ENCODE results near the gene PROC.

PROC gene

DNA sequence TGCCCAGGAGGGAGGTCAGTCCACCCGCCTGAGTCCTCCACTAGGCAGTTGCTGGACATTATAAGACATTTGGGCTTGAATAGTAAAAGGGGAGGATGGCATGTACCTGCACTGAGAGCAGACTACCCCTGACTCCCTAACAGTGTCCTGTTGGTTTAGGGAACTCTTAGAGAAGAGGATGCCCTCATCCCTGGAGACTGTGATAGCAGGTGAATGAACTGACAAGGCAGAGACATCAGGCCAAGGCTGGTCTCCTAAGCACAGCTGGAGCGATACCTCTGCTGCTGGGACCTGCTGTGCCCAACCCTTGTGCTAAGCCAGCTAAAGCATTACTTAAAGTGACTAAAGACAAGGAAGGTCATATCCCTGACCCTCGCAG, 34.8 kb downstream of the PROC start:
- no peaks in the 10 kb centered on the region for H3K36me3 ChIP-seq (ENCODE audit: control insufficient read depth, insufficient read depth, low read length)
- H3K4me1 ChIP-seq (ENCODE audit: control insufficient read depth, insufficient read depth, low read length), result peaks cover 40% of the 10 kb centered on the region

DNA sequence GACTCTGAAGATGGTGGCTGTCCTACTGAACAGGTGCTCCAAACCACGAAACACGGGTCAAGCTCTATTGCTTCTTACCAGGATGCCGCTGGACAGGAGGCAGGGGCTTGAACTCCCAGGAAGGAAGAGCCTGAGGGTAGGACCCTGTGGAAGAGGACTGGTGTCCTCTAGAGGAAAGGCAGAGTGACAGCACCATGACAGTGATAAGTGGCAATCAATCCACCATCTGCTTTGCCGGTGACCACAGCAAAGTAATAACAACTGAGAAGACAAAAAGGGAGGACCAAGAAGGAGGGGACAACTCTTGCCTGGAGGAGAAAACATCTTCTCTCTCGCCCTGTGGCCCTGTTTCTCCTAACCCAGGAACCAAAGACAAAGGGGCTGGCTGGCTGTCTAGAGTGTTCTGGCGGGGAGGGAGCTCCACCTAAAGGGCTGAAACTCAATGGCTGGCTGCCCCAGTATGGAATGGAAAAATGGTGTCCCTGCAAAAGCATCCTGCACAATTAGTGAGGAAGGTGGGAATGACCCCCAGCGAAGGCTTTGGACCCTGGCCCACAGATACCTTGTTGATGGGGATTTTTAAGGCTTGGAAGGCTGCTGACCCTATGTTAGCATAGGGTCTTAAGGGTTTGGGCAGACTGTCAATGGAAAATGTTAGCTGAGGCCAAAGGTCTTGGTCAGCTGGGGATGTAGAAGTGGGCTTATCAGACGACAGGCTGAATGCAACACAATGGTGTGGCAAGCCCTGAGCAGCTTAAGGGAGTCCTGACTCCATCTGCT, 35.4 kb downstream of the PROC start:
- Histone ChIP-seq H3K4me1 (ENCODE audit: control insufficient read depth, insufficient read depth, low read length) (peaks cover 40% of the 10 kb centered on the region), H3K27ac (ENCODE audit: low read depth, low read length) (no peak overlapping the region)

More for the DNA sequence above, 34.8 kb downstream of the PROC start:
- Histone ChIP-seq H3K27ac (ENCODE audit: low read depth, low read length) (no peak overlapping the region), H3K9ac (ENCODE audit: low read length) (no peak overlapping the region), H3K4me3 (ENCODE audit: low read depth, low read length) (no peak overlapping the region), H3K27me3 (ENCODE audit: control insufficient read depth, insufficient read depth, low read length) (no peaks in the 10 kb centered on the region), H3K9me3 (ENCODE audit: control insufficient read depth, insufficient read depth, low read depth, low read length) (no peaks in the 10 kb centered on the region)

DNA sequence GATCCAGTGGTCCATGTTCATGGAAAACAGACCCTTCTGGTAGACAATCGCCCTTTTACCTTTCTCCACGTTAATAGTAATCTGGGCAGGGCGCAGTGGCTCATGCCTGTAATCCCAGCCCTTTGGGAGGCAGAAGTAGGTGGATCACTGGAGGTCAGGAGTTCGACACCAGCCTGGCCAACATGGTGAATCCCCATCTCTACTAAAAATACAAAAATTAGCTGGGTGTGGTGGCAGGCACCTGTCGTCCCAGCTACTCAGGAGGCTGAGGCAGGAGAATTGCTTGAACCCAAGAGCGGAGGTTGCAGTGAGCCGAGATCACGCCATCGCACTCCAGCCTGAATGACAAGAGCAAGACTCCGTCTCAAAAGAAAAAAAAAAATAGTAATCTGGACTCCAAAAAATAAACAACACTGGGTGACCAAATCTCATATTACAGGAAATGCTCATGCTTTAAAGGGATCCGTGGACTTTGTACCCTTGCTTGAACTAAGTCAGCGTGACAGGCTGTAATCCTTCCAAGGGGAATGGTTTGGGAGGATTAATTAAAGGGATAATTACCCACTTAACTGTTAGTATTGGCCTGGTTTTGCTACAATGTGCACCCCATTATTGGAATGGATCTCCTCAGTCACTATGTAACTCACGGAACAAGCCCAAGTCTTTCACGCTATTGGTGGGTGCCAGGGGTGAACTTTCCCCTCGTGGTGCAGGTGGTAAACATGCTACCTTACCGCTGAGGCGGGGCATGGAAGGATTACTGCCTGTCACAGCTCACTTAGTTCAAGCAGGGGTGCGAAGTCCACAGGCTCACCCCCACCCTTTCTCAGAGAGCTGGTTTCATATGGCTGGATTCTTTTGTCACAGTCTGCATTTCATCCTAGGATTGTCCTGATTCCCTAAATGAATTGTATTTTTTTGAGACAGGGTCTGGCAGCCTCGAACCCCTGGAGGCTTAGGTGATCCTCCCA, 36.7 kb downstream of the PROC start:
- H3K9me3 ChIP-seq (ENCODE audit: control insufficient read depth, insufficient read depth, low read depth, low read length), result no peaks in the 10 kb centered on the region
- H3K36me3 ChIP-seq (ENCODE audit: control insufficient read depth, insufficient read depth, low read length), result no peaks in the 10 kb centered on the region
- H3K9ac ChIP-seq (ENCODE audit: low read length), result no peak overlapping the region
- peaks cover 33% of the 10 kb centered on the region for H3K4me1 ChIP-seq (ENCODE audit: control insufficient read depth, insufficient read depth, low read length)
- H3K27me3 ChIP-seq (ENCODE audit: control insufficient read depth, insufficient read depth, low read length), result no peaks in the 10 kb centered on the region
- H3K4me3 ChIP-seq (ENCODE audit: low read depth, low read length), result no peak overlapping the region
- no peak overlapping the region for H3K27ac ChIP-seq (ENCODE audit: low read depth, low read length)

More for the DNA sequence above, 35.4 kb downstream of the PROC start:
- Histone ChIP-seq H3K9me3 (ENCODE audit: control insufficient read depth, insufficient read depth, low read depth, low read length) (no peaks in the 10 kb centered on the region), H3K27me3 (ENCODE audit: control insufficient read depth, insufficient read depth, low read length) (no peaks in the 10 kb centered on the region), H3K9ac (ENCODE audit: low read length) (no peak overlapping the region), H3K36me3 (ENCODE audit: control insufficient read depth, insufficient read depth, low read length) (no peaks in the 10 kb centered on the region), H3K4me3 (ENCODE audit: low read depth, low read length) (no peak overlapping the region)

DNA sequence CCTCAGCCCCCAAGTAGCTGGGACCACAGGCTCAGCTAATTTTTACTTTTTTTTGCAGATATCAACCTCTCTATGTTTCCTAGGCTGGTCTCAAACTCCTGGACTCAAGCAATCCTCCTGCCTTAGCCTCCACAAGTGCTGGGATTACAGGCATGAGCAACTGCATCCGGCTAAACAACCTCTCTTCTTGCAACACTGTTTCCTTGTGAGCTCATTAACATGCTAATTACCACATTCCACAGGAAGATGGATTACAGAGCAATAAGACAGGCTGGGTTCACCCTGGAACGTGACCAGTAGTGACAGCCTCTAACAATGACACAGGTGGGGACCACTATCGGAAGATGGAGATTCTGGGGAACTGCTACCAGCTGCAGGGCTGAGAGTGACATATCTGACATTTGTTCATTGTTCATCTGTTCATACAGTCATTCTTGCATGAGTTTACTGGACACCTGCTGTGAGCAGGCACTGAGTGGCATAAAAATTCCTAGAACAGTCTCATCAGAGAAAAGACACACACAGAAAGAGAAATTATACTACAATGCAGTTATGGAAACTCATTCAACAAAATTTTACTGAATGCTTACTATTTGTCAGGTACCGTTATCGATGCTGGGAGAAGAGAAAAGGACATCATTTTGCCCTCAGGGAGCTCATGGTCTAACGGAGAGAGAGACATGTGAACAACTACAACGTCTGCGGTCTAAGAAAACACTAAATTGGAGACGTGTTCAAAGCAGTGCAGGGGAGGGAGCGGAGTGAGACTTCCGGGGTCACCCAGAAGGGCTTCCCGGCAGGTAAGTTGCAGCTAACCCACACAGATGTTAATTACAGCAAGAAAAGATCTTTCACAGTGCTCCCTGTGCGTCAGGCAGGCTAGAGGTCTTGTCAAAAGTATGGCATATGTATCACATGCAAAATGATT, 37.6 kb downstream of the PROC start:
- no peaks in the 10 kb centered on the region for H3K36me3 ChIP-seq (ENCODE audit: control insufficient read depth, insufficient read depth, low read length)
- peaks cover 32% of the 10 kb centered on the region for H3K4me1 ChIP-seq (ENCODE audit: control insufficient read depth, insufficient read depth, low read length)
- no peaks in the 10 kb centered on the region for H3K9me3 ChIP-seq (ENCODE audit: control insufficient read depth, insufficient read depth, low read depth, low read length)
- no peak overlapping the region for H3K9ac ChIP-seq (ENCODE audit: low read length)
- no peaks in the 10 kb centered on the region for H3K27me3 ChIP-seq (ENCODE audit: control insufficient read depth, insufficient read depth, low read length)
- H3K27ac ChIP-seq (ENCODE audit: low read depth, low read length), result no peak overlapping the region
- H3K4me3 ChIP-seq (ENCODE audit: low read depth, low read length), result peak overlapping the region; percentile 36

DNA sequence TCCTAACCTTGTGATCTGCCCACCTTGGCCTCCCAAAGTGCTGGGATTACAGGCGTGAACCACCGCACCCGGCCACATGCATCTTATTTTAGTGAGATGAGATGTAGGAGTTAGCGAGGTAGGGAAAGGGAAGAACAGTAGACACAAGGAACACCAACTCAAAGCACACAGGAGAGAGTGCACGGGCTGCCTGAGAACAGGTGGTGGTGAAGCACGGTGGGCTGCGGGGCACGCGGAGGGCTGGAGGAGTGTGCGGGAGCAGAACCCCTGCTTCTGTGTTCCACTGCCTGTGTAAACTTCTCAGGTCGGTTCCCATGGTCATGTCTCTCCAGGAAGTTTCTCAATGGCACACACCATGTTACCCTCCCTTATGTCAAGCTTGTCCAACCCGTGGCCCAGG, 38.7 kb downstream of the PROC start:
- no peaks in the 10 kb centered on the region for H3K9me3 ChIP-seq (ENCODE audit: control insufficient read depth, insufficient read depth, low read depth, low read length)
- H3K9ac ChIP-seq (ENCODE audit: low read length), result no peak overlapping the region
- H3K4me3 ChIP-seq (ENCODE audit: low read depth, low read length), result no peak overlapping the region
- peaks cover 32% of the 10 kb centered on the region for H3K4me1 ChIP-seq (ENCODE audit: control insufficient read depth, insufficient read depth, low read length)
- no peaks in the 10 kb centered on the region for H3K27me3 ChIP-seq (ENCODE audit: control insufficient read depth, insufficient read depth, low read length)
- H3K36me3 ChIP-seq (ENCODE audit: control insufficient read depth, insufficient read depth, low read length), result no peaks in the 10 kb centered on the region
- no peak overlapping the region for H3K27ac ChIP-seq (ENCODE audit: low read depth, low read length)

DNA sequence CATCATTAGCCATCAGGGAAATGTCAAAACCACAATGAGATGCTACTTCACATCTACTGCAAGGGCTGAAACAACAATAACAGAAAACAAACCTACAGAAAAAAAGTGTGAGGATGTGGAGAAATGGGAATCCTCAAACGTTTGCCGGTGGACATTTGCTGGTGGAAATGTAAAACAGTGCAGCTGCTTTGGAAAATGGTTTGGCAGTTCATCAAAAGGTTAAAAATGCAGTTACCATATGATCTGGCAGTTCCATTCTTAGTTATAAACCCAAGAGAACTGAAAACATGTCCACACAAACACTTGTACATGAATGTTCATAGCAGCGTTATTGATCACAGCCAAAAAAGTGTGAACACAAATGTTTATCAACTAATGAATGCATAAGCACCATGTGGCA, 44.2 kb downstream of the PROC start:
- no peak overlapping the region for H3K9ac ChIP-seq (ENCODE audit: low read length)
- H3K36me3 ChIP-seq (ENCODE audit: control insufficient read depth, insufficient read depth, low read length), result no peaks in the 10 kb centered on the region
- H3K27ac ChIP-seq (ENCODE audit: low read depth, low read length), result no peak overlapping the region
- H3K9me3 ChIP-seq (ENCODE audit: control insufficient read depth, insufficient read depth, low read depth, low read length), result no peaks in the 10 kb centered on the region
- no peak overlapping the region for H3K4me3 ChIP-seq (ENCODE audit: low read depth, low read length)
- H3K27me3 ChIP-seq (ENCODE audit: control insufficient read depth, insufficient read depth, low read length), result no peaks in the 10 kb centered on the region
- H3K4me1 ChIP-seq (ENCODE audit: control insufficient read depth, insufficient read depth, low read length), result peaks cover 24% of the 10 kb centered on the region

DNA sequence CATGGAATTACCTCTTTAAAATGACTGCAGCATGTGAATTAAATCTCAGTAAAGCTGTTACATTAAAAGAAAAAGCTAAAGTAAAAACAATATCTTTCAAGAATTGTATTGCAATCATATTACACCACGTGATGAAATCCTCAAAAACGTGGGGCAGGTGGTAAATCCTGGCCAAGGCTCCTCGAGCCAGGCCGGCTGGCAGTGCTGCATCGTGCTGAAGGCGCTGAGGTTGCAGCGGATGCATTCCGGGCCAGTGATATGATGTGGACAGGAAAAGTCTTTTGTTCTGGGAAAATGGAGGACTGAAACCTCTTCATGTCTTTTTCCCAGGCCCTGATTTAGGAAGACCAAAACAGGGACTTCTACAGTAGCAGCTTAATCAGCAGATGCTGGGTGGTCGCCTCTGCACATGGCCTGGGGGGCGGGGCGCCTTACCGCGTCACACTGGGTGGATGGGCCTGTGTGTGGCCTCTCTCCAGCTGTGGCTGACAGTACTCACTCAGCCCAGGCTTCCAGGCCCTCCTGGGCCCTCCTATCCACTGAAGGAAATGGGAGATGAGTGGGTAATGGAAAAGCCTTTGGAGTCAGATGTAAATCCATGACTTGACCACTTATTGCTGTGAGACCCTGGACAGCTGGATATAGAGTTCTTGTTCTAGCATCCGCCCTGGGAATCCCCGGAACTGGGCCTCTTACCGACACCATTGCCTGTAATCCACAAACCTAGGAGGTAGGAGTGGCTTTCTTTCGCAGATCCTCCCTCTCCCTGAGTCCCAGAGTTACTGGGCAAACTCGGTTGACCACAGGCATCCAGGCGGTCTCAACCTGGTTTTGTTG, 45.1 kb downstream of the PROC start:
- Histone ChIP-seq H3K4me1 (ENCODE audit: control insufficient read depth, insufficient read depth, low read length) (peaks cover 24% of the 10 kb centered on the region), H3K36me3 (ENCODE audit: control insufficient read depth, insufficient read depth, low read length) (no peaks in the 10 kb centered on the region), H3K27ac (ENCODE audit: low read depth, low read length) (peak overlapping the region; percentile 0; the same call in 1 of the 2 replicates), H3K27me3 (ENCODE audit: control insufficient read depth, insufficient read depth, low read length) (no peaks in the 10 kb centered on the region), H3K9ac (ENCODE audit: low read length) (peak overlapping the region; percentile 5), H3K9me3 (ENCODE audit: control insufficient read depth, insufficient read depth, low read depth, low read length) (no peaks in the 10 kb centered on the region), H3K4me3 (ENCODE audit: low read depth, low read length) (no peak overlapping the region)

DNA sequence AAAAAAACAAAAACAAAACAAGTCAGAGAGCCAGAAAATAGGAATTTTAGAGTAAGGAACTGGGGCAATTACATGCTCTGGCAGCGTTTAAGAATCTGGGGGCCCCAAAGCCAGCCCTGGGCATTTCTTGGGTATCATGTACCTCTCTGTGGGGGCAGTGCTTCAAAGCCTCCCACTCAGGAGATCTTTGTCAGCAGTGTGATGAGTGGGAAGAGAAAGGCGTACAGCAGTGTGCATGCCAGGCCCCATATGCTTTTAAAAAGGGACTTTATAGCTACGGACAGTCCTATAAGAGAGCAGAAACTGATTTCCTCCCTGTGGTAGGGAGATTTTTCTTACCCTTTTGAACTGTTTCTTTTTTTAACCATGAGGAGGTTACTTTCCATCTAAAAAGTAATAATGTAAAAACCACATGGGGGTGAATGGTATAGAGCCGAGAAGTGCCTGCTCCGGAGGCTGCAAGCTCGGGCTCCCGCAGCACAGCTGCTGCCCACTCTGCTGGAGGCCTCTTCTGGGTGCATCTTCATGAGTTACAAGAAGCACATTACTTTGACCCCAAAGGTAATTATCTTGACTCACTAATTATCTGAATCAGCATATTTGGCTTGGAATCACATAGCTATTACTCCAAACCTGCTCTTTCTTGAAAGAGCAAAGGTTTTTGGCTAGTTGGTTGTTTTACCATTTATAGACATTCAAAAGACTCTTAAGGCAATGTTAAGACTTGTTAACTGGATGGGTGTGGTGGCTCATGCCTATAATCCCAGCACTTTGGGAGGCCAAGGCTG, 46.4 kb downstream of the PROC start:
- Histone ChIP-seq H3K4me1 (ENCODE audit: control insufficient read depth, insufficient read depth, low read length) (peaks cover 24% of the 10 kb centered on the region), H3K36me3 (ENCODE audit: control insufficient read depth, insufficient read depth, low read length) (0 out of 2 replicates have a peak, but pooled peaks cover 4% of the 10 kb centered on the region), H3K9ac (ENCODE audit: low read length) (no peak overlapping the region), H3K27ac (ENCODE audit: low read depth, low read length) (no peak overlapping the region), H3K27me3 (ENCODE audit: control insufficient read depth, insufficient read depth, low read length) (no peaks in the 10 kb centered on the region), H3K4me3 (ENCODE audit: low read depth, low read length) (no peak overlapping the region), H3K9me3 (ENCODE audit: control insufficient read depth, insufficient read depth, low read depth, low read length) (no peaks in the 10 kb centered on the region)

DNA sequence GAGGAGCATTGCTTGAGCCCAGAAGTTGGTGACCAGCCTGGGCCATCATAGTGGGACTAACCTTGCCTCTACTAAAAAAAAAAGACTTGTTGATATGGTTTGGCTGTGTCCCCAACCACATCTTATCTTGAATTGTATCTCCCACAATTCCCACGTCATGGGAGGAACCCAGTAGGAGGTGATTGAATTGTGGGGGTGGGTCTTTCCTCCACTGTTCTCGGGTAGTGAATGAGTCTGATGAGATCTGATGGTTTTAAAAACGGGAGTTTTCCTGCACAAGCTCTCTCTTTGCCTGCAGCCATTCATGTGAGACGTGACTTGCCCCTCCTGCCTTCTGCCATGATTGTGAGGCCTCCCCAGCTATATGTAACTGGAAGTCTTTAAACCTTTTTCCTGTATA, 47.0 kb downstream of the PROC start:
- 0 out of 2 replicates have a peak, but pooled peaks cover 6% of the 10 kb centered on the region for H3K36me3 ChIP-seq (ENCODE audit: control insufficient read depth, insufficient read depth, low read length)
- H3K27ac ChIP-seq (ENCODE audit: low read depth, low read length), result no peak overlapping the region
- no peaks in the 10 kb centered on the region for H3K9me3 ChIP-seq (ENCODE audit: control insufficient read depth, insufficient read depth, low read depth, low read length)
- no peaks in the 10 kb centered on the region for H3K27me3 ChIP-seq (ENCODE audit: control insufficient read depth, insufficient read depth, low read length)
- no peak overlapping the region for H3K9ac ChIP-seq (ENCODE audit: low read length)
- peaks cover 24% of the 10 kb centered on the region for H3K4me1 ChIP-seq (ENCODE audit: control insufficient read depth, insufficient read depth, low read length)
- no peak overlapping the region for H3K4me3 ChIP-seq (ENCODE audit: low read depth, low read length)
